GM19238 (cell line): Measurements from ENCODE around the gene OARD1.

Experiments used
- DNase-seq: peaks from one replicate; pipeline ENCODE4 v3.0.0; 2011; ENCODE audit warnings: low spot score; ENCODE audit not compliant: insufficient read length

OARD1 gene

GRCh38 chr6:41047745-41048732 is 24.1 kb downstream of the OARD1 start:
- no peak for DNase-seq

- DNase-seq = no peak
Observed at GRCh38 chr6:41047306-41047705, 24.9 kb downstream of the OARD1 start.

GRCh38 chr6:41046084-41046483 is 26.1 kb downstream of the OARD1 start:
- DNase-seq = no peak

DNA sequence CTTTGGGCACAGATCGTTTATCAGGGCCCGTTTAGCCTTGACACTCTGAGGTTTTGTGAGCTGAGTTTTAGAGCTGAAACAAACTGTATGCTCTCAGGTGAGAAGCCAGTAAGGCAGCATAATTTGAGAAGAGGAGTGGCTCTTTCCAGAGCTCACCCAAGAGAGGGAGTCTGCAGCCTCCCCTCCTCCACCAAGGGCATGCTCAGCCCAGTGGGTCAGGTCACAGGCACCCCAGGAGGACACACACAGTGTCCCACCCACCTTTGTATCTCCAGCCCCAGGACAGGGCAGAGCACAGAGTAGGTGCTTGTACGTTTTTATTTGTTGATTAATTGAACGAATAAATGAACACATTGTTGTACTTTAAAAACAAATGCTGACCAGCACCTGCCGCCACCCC is 26.5 kb downstream of the OARD1 start:
- no peak for DNase-seq

DNA sequence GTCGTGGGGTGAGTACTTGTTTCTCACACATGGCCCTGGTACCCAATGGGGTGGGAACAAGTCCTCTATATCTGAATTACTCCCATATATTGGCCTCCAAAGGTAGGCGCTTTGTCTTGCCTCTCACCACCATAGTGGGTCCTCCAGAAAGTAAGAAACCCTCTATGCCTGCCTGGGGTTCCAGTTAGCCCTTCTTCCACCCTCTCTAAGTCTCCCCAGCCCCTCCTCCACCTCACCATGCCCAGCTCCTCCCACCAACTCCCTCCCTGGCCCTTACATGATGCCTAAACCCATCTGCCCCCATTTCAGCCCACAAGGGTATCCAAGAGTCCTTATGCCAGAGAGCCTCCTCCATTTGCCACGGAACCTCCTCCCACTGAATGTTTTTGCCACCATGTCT is 29.0 kb downstream of the OARD1 start:
- no peak for DNase-seq

- DNase-seq = no peak
Observed at GRCh38 chr6:41042226-41043055, 29.7 kb downstream of the OARD1 start, which contains the start of gene TSPO2. Gene TSPO2, plus strand, starts transcription at chr6:41042467. Its CDS starts 519 bp downstream, at chr6:41042986.

DNA sequence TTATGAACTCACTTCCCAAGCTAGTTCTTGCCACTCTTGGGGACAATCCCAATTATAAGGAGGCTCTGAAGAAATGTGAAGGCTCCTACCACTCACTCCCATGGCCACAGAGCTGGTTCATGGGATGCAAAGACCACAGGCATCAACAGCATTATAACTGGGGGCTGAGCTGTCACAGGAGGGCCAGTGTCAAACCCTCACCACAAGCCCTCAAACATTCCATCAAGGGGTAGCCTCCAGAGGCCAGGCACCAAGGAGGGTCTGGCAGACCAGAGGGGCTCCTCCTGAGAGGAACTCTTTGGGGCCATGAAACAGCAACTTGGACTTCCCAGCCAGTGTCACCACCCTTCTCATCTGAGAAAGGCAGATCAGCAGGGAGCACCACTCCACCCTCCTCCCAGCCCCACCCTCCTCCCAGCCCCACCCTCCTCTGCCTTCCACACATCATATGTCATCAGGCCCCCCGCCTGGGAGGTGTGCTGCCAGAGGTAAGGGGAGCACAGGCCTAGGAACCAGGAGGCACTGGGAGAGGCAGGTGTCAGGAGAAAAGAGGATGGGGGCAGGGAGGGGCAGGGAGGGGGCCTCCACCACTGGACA is 31.1 kb downstream of the OARD1 start:
- DNase-seq = no peak

GRCh38 chr6:41040101-41040939 is 31.8 kb downstream of the OARD1 start:
- DNase-seq = no peak

DNA sequence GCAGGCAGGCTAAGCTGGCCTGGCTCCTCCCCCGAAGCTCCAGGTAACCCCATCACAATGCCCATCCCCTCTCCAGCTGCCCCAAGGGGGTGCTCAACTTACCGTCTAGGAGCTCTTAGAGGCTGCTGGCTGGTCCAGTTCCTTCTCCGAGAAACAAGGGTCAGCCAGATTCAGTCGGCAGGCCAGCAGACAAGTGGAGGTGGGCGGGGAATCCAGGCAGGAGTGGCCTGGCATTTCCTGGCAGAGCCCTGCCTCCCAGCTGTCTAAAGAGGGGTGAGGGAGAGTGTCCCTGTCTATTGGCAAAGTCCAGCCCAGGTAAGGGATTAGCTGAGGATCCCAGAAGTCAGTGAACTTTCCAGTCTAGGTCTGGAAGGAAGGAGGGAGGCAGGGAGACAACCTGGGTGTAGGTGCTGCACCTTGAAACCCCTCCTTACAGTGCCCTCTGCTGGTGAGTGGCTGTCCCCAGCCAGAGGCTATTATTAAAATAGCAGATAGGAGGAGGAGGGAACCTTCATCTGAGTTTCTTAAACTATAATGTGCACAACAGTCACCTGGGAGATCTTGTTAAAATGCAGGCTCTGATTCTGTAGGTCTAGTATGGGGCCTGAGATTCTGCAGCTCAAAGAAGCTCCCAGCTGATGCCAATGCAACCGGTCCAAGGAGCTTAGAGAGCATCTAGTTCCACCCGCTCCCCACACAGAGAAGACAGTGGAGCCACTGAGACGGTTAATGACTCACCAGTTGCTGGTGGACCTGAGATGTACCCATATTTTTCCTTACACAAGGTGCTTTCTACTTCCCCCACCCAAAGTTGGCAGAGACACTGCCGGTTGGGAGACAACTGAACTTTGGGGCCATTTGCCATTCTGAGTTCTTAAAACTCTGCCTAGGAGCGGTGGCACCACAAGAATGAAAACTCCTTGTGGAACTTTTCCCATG is 32.8 kb downstream of the OARD1 start, which contains the start of gene UNC5CL:
Gene UNC5CL (minus strand): TSS at position 162 of the 939 bp plus-strand sequence. CDS start 4,147 bp downstream, outside the sequence.
- DNase-seq = peak; percentile 63

- no peak for DNase-seq
Observed at GRCh38 chr6:41038205-41038604, 34.0 kb downstream of the OARD1 start.

DNA sequence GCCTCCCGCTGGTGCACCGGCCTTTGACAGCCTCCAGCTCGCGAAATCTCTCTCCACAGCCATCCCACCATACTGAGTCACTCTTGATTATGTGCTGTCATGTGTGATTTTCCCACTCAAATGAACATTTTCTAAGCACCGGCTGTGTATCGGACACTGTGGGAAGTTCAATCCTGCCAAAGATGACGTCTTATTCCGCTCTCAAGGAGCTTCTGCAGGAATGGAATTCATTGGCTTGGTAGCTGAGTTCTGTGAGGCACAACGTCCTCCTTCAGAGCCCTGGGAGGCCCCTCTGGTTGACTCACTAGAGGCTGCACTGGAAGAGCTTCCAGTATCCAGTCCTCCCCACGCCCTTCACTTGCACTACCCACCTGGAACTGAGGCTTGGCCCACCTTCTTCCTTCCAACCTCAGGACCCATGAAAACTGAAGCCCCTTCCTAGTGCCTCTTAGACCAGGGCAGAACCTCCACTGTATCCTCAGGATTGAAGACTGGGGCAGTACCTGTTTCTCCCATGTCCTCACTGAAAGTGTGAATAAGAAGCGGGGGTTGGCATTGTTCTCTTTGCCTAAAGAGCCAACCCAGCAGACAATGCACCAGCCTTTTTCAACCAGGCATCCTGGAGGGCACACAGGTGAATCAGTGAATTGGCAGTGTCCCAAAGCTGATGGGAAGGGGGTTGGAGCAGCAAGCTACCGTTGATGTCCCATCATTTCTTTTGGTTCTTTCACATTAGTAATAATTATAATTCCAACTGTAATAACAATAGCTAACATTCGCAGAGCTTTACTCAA is 34.9 kb downstream of the OARD1 start:
- no peak for DNase-seq

DNA sequence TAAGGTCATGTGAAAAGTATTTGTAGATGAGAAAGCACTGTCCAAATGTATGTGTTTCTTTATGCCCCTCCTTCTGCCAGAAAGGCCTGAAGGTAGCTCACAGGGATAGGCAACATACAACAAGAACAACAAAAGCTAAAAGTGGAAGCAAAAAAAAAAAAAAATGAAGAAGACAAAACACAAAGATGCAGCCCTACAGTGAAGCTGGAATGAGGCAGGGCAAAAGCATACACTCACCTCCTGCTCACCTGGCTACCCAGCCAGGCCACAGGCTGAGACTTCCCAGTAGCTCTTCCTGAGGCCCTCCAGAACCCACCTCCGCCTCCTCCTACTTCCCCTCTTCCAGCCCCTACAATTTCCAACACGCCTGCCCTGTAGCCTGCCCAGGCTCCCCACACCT is 35.6 kb downstream of the OARD1 start:
- no peak for DNase-seq

DNA sequence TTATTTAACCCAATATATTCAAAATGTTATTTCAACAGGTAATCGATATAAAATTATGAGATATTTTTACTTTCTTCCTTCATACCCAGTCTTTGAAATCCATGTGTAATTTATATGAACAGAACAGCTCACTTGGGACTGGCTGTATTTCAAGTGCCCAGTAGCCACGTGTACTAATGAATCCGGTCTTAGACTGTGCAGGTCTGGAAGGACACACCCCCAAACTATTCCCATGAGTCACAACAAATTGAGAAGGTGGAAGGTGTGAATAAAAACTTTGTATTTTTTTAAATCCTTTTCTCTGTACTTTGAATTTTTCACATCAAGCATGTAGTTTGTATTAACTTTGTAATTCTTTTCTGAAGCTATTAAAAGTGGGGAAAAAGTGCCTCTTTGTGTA is 36.0 kb downstream of the OARD1 start:
- DNase-seq = no peak

DNA sequence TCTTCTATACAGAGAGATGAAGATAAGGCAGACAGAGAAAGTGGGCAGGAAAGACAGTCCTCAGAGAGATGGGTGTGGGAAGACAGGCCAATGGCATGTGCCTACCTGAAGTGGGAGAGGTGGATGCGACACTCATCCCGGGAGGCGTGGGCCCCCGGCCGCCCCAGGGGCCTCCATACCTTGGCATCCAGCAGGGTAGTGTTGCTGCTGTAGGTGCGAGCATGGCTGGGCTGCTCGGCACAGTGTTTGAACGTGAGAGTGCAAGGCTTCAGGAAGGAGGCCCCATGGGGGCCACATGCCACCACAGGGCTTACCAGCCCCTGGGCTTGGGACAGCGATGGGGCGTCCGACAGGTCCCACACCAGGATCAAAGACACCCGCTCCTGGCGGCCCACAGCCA is 38.4 kb downstream of the OARD1 start:
- no peak for DNase-seq

DNA sequence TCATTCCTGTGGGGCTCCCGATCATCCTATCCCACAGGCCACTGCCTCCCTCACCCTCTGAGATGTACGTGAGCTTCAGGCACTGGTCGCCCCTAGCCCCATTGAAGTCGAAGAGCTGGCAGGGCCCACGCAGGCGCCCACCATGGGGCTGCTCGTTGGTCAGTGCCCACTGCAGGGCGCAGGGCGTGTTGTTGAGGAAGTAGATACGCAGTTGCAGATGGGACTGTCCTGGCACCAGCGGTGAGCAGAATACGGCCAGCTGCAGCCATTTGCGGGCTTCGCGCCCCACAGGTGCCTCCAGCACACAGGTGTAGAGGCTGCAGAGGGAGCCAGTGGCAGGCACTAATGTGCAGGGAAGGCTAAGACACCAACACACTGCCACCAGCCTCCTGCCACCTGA is 39.3 kb downstream of the OARD1 start:
- DNase-seq = no peak

GRCh38 chr6:41028561-41029412 is 43.4 kb downstream of the OARD1 start:
- no peak for DNase-seq

GRCh38 chr6:41027799-41028560 is 44.2 kb downstream of the OARD1 start:
- DNase-seq = peak; percentile 85
